ENCODE measurements around the gene MISP.
"Not testable (repeated sequence)": the region's sequence is repeated elsewhere in the genome, so short reads cannot be mapped to it uniquely, and the experiment has no call there.

Gene MISP

GRCh38 chr19:726993-727956 is 23.6 kb upstream of the MISP start:
- DNase-seq: no peak

GRCh38 chr19:728011-728410 is 22.9 kb upstream of the MISP start:
- no peak for DNase-seq

- DNase-seq: not testable (repeated sequence)
Observed at GRCh38 chr19:729564-729963, 21.3 kb upstream of the MISP start.

- no peak for DNase-seq
Observed at GRCh38 chr19:729965-730668, 20.8 kb upstream of the MISP start.

GRCh38 chr19:731000-731399 is 19.9 kb upstream of the MISP start:
- no peak for DNase-seq

GRCh38 chr19:732148-733069 is 18.5 kb upstream of the MISP start:
- DNase-seq: no peak

GRCh38 chr19:734716-735115 is 16.2 kb upstream of the MISP start:
- no peak for DNase-seq

- DNase-seq: no peak
Observed at GRCh38 chr19:736125-736524, 14.8 kb upstream of the MISP start.

GRCh38 chr19:737591-738093 is 13.3 kb upstream of the MISP start:
- DNase-seq: no peak

GRCh38 chr19:738509-739128 is 12.3 kb upstream of the MISP start:
- no peak for DNase-seq

GRCh38 chr19:739998-740715 is 10.8 kb upstream of the MISP start:
- DNase-seq: no peak

- not testable (repeated sequence) for DNase-seq
Observed at GRCh38 chr19:740816-741505, 10.0 kb upstream of the MISP start.

GRCh38 chr19:741506-742131 is 9.3 kb upstream of the MISP start:
- no peak for DNase-seq

- DNase-seq: no peak
Observed at GRCh38 chr19:742540-743075, 8.3 kb upstream of the MISP start.

- DNase-seq: peak; percentile 10
Observed at GRCh38 chr19:743168-743687, 7.7 kb upstream of the MISP start.

GRCh38 chr19:745138-745537 is 5.8 kb upstream of the MISP start:
- not testable (repeated sequence) for DNase-seq

- DNase-seq: no peak
Observed at GRCh38 chr19:746208-746819, 4.6 kb upstream of the MISP start.

GRCh38 chr19:746956-747355 is 4.0 kb upstream of the MISP start:
- no peak for DNase-seq
